ENCODE results near the gene CDH13.

The CDH13 gene

DNA sequence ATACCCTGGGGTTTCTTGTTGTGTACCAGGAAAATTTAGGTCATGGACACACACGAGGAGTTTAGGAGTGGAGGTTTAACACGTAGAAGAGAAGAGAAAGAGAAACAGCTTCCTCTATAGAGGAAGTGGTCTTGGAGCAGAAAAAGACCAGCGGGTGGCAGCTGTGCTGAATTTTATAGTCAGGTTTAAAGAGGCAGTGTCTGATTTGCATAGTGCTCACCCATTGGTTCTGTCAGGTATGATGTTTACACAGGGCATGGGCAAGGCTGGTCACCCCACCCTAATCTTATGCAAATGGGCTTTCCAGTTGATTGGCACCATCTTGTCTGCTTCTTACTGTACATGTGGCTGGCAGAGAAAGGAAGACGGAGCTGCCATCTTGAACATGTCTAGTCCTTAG, 309.0 kb downstream of the CDH13 start:
- H3K4me3 ChIP-seq (replicated peaks; ENCODE audit: low read depth, low read length), result no peak overlapping the region
- no peak for TF ChIP-seq CTCF (IDR thresholded peaks at IDR 0.05; ENCODE audit: low read length, missing control alignments)

GRCh38 chr16:82936941-82937551, 310.3 kb downstream of the CDH13 start:
- DNase-seq (ENCODE audit: low read depth), result peak; percentile 81
- no peak overlapping the region for H3K4me3 ChIP-seq (replicated peaks; ENCODE audit: low read depth, low read length)
- no peak for TF ChIP-seq CTCF (IDR thresholded peaks at IDR 0.05; ENCODE audit: low read length, missing control alignments)

More for the DNA sequence above, 309.0 kb downstream of the CDH13 start:
- no peak for DNase-seq (ENCODE audit: low read depth)

DNA sequence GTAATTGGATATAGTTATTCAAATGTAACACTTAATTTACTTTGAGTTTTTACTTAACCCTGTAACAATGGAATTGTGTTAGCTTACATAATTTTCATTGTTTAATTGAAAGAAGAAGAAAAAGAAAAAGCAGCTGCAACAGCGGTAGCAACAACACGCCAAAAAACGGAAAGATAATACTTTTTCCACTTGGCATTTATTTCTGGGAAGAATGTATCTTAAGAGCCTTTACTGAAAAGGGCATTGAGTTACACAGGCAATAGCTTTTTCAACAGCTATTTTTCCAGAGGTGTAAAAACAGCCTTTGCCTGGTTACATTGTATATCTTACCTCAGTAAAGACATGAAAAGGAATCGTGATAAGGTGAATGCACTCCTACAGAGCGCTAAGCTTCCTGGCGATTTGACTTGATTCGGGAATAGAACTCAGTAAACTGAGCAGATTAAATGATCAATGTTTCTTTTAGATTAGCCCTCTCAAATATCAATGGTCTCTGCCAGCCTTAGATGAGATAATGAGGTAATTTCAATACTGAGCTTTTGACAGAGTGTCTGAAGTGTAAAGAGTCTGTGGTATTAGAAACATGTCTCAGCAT, 311.3 kb downstream of the CDH13 start:
- no peak overlapping the region for H3K4me3 ChIP-seq (replicated peaks; ENCODE audit: low read depth, low read length)
- no peak for TF ChIP-seq CTCF (IDR thresholded peaks at IDR 0.05; ENCODE audit: low read length, missing control alignments)
- no peak for DNase-seq (ENCODE audit: low read depth)

DNA sequence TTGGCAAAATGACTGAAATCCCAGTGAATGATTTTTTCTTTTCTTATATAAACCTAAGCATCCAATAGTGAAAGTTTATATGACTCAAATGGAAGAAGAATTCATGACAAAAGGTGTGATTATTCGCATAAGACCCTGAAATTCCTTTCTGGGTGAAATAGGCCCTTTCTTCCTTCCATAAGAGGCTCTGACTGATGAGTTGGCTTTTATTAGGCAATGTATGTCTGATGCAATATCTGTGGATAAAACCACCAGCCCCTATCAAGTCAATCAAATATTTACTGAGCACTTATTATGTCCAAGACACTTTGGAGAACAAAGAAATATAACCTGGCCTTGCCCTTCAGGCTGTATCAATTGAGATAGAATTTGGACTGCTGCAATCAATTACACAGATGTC, 316.6 kb downstream of the CDH13 start:
- no peak for TF ChIP-seq CTCF (IDR thresholded peaks at IDR 0.05; ENCODE audit: low read length, missing control alignments)
- DNase-seq (ENCODE audit: low read depth), result peak; percentile 55
- no peak overlapping the region for H3K4me3 ChIP-seq (replicated peaks; ENCODE audit: low read depth, low read length)

GRCh38 chr16:82945420-82946101, 318.8 kb downstream of the CDH13 start:
- no peak for TF ChIP-seq CTCF (IDR thresholded peaks at IDR 0.05; ENCODE audit: low read length, missing control alignments)
- peak; percentile 27 for DNase-seq (ENCODE audit: low read depth)
- no peak overlapping the region for H3K4me3 ChIP-seq (replicated peaks; ENCODE audit: low read depth, low read length)

DNA sequence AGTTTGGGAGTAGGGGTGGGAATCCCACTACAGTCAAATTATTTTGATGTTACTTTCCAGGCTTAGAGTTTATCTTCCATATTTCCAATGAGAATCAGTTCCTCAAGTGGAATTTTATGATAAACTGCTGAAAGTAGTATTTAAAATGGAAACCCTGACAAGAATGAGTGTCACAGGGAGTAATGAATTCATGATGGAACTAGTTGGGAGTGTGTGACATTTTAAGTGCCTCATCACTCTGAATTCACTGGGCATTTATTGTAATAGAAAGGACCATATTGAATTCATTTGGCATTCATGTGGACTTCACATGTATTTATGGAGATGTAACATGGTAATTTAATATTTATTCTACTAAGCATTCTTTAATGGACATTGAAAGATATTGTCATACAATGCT, 320.9 kb downstream of the CDH13 start:
- no peak for TF ChIP-seq CTCF (IDR thresholded peaks at IDR 0.05; ENCODE audit: low read length, missing control alignments)
- DNase-seq (ENCODE audit: low read depth), result no peak
- no peak overlapping the region for H3K4me3 ChIP-seq (replicated peaks; ENCODE audit: low read depth, low read length)

Measured in fibroblast of pulmonary artery (primary cell).